Panc1 (cell line): ENCODE results near the gene HOMER2. TPM values are rescaled to one million over a fixed set of nuclear protein-coding genes. Genes with fewer than 3 reads are reported as not detected.

ENCODE experiments used
- ATAC-seq: fragments of 200-7000 bp; cut with Tn5 transposase; 2 replicates; pipeline ENCODE4 v1.9.1; 2020; ENCODE audit warnings: mild to moderate bottlenecking, moderate library complexity
- BruUV-seq: library from RNA; stranded (reverse); fragments of 400-500 nt; replicated peaks from 2 replicates; lab custom pipeline; 2021; lab: Mats Ljungman, UMichigan
- CTCF ChIA-PET: fragments of 300-600 bp; sonication (Branson Sonifier 250); formaldehyde crosslinking; loops from one replicate; lab custom pipeline; 2022; ENCODE audit warnings: antibody characterized with exemption; lab: Charles Lee
- POLR2A ChIA-PET: fragments of 300-600 bp; sonication (Branson Sonifier 250); formaldehyde crosslinking; loops from one replicate; lab custom pipeline; 2022; ENCODE audit warnings: antibody characterized with exemption; lab: Charles Lee
- DNase-seq: peaks from one replicate; pipeline ENCODE4 v3.0.0-alpha.2; 2010; ENCODE audit warnings: low read depth, low spot score
- H3K27ac ChIP-seq: 2 replicates; pipeline ENCODE4 v1.5.1; 2011; ENCODE audit warnings: mild to moderate bottlenecking, low read length, inconsistent platforms
- H3K27me3 ChIP-seq: fragments of 200-500 bp; sonication (Bioruptor generic); 2 replicates; pipeline ENCODE4 v1.6.0; 2014; ENCODE audit warnings: low read length, inconsistent platforms; ENCODE audit not compliant: control insufficient read depth, insufficient read depth
- H3K36me3 ChIP-seq: fragments of 200-500 bp; sonication (Bioruptor generic); 2 replicates; pipeline ENCODE4 v1.5.1; 2014; ENCODE audit warnings: inconsistent platforms, mild to moderate bottlenecking, low read length, moderate library complexity; ENCODE audit not compliant: control insufficient read depth, insufficient read depth
- H3K4me1 ChIP-seq: 2 replicates; pipeline ENCODE4 v1.5.1; 2011; ENCODE audit warnings: inconsistent platforms, mild to moderate bottlenecking, low read length, moderate library complexity; ENCODE audit not compliant: control insufficient read depth, insufficient read depth
- H3K4me3 ChIP-seq, 2 experiments: 2 replicates each; pipeline ENCODE4 v1.5.1; 2011 to 2012; ENCODE audit warnings: low read depth in 2 of 2, low read length in 2 of 2, mild to moderate bottlenecking in 2 of 2, inconsistent platforms in 1 of 2, moderate library complexity in 1 of 2
- H3K9me3 ChIP-seq: fragments of 200-500 bp; sonication (Bioruptor generic); 2 replicates; pipeline ENCODE4 v1.5.1; 2014; ENCODE audit warnings: low read depth, mild to moderate bottlenecking, inconsistent platforms, low read length, moderate library complexity; ENCODE audit not compliant: control insufficient read depth, insufficient read depth
- CTCF ChIP-seq: fragments of 450-650 bp; IDR thresholded peaks from 2 replicates; pipeline ENCODE4 v1.5.1; 2017; ENCODE audit warnings: mild to moderate bottlenecking
- POLR2AphosphoS5 ChIP-seq: IDR thresholded peaks from 2 replicates; pipeline ENCODE4 v1.6.1; 2012; ENCODE audit warnings: mild to moderate bottlenecking, low read depth, low read length, moderate library complexity
- REST ChIP-seq, 2 experiments: IDR thresholded peaks; 2 replicates each; pipeline ENCODE4 v1.6.1; 2011 to 2012; ENCODE audit warnings: low read depth in 2 of 2, control low read depth in 1 of 2, low read length in 1 of 2, mild to moderate bottlenecking in 1 of 2, moderate library complexity in 1 of 2; ENCODE audit not compliant: insufficient read depth in 1 of 2
- SIN3A ChIP-seq: IDR thresholded peaks from 2 replicates; pipeline ENCODE4 v1.6.1; 2012; ENCODE audit warnings: low read depth, mild to moderate bottlenecking, low read length, moderate library complexity, borderline replicate concordance; ENCODE audit not compliant: insufficient read depth
- TCF7L2 ChIP-seq: IDR thresholded peaks from 2 replicates; pipeline ENCODE4 v1.6.1; 2011; ENCODE audit warnings: mild to moderate bottlenecking, low read depth, low read length, inconsistent platforms
- in situ Hi-C: cut with HindIII; loops from 2 replicates; pipeline ENCODE4 v1.10.0; 2016; ENCODE audit warnings: low sequenced_read_pairs, low pct_unique_long_range_greater_than_20kb
- intact Hi-C: fragments of 100-400 bp; cut with micrococcal nuclease; formaldehyde crosslinking; loops from one replicate; pipeline ENCODE4 v1.10.0; 2022; ENCODE audit not compliant: unreplicated experiment
- total RNA-seq: library from RNA; stranded (reverse); gene quantifications from one replicate; pipeline ENCODE4 v1.2.1, GENCODE V29; 2021; ENCODE audit not compliant: unreplicated experiment

Gene HOMER2
- total RNA-seq, 1 experiment from 2014 or later: 35.9 TPM

- H3K36me3 ChIP-seq: no peaks in the 10 kb centered on the region
- ATAC-seq (no peak), DNase-seq (no peak)
- no peak overlapping the region for H3K4me3 ChIP-seq
- in situ Hi-C loops: no loop called here
- ChIA-PET CTCF (no interaction called here), POLR2A (no interaction called here)
- intact Hi-C loops: no loop called here
- no peak overlapping the region for H3K27ac ChIP-seq
- no TSS peak for BruUV-seq
- H3K4me1 ChIP-seq: no peaks in the 10 kb centered on the region
- no peaks in the 10 kb centered on the region for H3K9me3 ChIP-seq
- TF ChIP-seq POLR2AphosphoS5: no peak
- no peak for TF ChIP-seq TCF7L2
- no peak for TF ChIP-seq SIN3A
- TF ChIP-seq CTCF: no peak
- TF ChIP-seq REST (IDR thresholded peaks at IDR 0.05; ENCODE audit: insufficient read depth in 1 of 2, low read depth in 2 of 2, low read length in 1 of 2): no peak
- no peaks in the 10 kb centered on the region for H3K27me3 ChIP-seq
Observed at GRCh38 chr15:82874267-82874666, 78.3 kb downstream of the HOMER2 start.

GRCh38 chr15:82873000-82873680, 79.4 kb downstream of the HOMER2 start:
- no peak for TF ChIP-seq POLR2AphosphoS5
- TF ChIP-seq CTCF: no peak
- no peak for TF ChIP-seq REST (IDR thresholded peaks at IDR 0.05; ENCODE audit: insufficient read depth in 1 of 2, low read depth in 2 of 2, low read length in 1 of 2)
- no peak for TF ChIP-seq SIN3A
- no peak for TF ChIP-seq TCF7L2
- no peaks in the 10 kb centered on the region for H3K27me3 ChIP-seq

More at GRCh38 chr15:82873000-82873680, 79.4 kb downstream of the HOMER2 start:
- Histone ChIP-seq H3K4me3 (no peak overlapping the region), H3K4me1 (no peaks in the 10 kb centered on the region), H3K9me3 (no peaks in the 10 kb centered on the region), H3K27ac (no peak overlapping the region), H3K36me3 (no peaks in the 10 kb centered on the region)
- POLR2A ChIA-PET: no interaction called here
- no peak for DNase-seq
- BruUV-seq: no TSS peak
- intact Hi-C loops: no loop called here
- in situ Hi-C loops: no loop called here
- CTCF ChIA-PET: no interaction called here
- ATAC-seq: no peak
